ENCODE measurements around the gene HS3ST4. TPM values are rescaled to one million over a fixed set of nuclear protein-coding genes. Genes with fewer than 3 reads are reported as not detected.

HS3ST4 gene
- total and polyA plus RNA-seq, 2 of the 8 experiments (the other 6 are each of a cell fraction or from before 2014, with no cell fraction given) = 1.9 to 3.3 TPM

GRCh38 chr16:25643633-25644032, 48.1 kb upstream of the HS3ST4 start:
- no peak for DNase-seq (ENCODE audit: low read depth in 1 of 2, low spot score in 2 of 2)
- Histone ChIP-seq H3K36me3 (ENCODE audit: control insufficient read depth in 2 of 4, insufficient read depth in 4 of 4, low read length in 3 of 4) (no peaks in the 10 kb centered on the region), H2AK5ac (ENCODE audit: low read depth, low read length) (no peak overlapping the region), H3K23me2 (ENCODE audit: low read depth, low read length) (no peaks in the 10 kb centered on the region), H3K27ac (ENCODE audit: low read depth, low read length) (no peak overlapping the region), H3K4ac (replicated peaks; ENCODE audit: insufficient read length, low read depth, low read length) (no peak overlapping the region), H3K4me1 (replicated peaks in 1 of 4; ENCODE audit: control insufficient read depth in 3 of 4, insufficient read depth in 4 of 4, low read length in 3 of 4) (no peaks in the 10 kb centered on the region), H3K79me2 (ENCODE audit: control insufficient read depth in 1 of 2, insufficient read depth in 2 of 2, low read length in 2 of 2) (no peaks in the 10 kb centered on the region), H3K9ac (replicated peaks in 1 of 4; ENCODE audit: extremely low read depth in 1 of 4, low read depth in 3 of 4, low read length in 3 of 4) (no peak overlapping the region), H3K18ac (ENCODE audit: extremely low read depth, low read length) (no peak overlapping the region), H2BK20ac (ENCODE audit: low read length) (no peak overlapping the region), H4K20me1 (replicated peaks in 1 of 2; ENCODE audit: control insufficient read depth in 1 of 2, insufficient read depth in 2 of 2, low read length in 2 of 2) (no peaks in the 10 kb centered on the region), H4K5ac (ENCODE audit: insufficient read length, low read depth, low read length) (no peak overlapping the region), H3K56ac (replicated peaks; ENCODE audit: insufficient read length, low read depth, low read length) (no peak overlapping the region), H3K4me2 (ENCODE audit: insufficient read depth in 1 of 2, low read depth in 2 of 2, low read length in 2 of 2) (no peak overlapping the region), H4K91ac (replicated peaks; ENCODE audit: insufficient read length, low read length) (no peak overlapping the region), H4K8ac (ENCODE audit: extremely low read depth, insufficient read depth, low read length) (no peak overlapping the region), H2AFZ (ENCODE audit: low read length) (no peak overlapping the region), H2BK120ac (replicated peaks; ENCODE audit: low read depth, low read length) (no peak overlapping the region), H3K4me3 (ENCODE audit: extremely low read depth in 1 of 4, insufficient read depth in 2 of 4, low read depth in 3 of 4, low read length in 4 of 4) (no peak overlapping the region), H3K14ac (ENCODE audit: insufficient read length) (no peak overlapping the region), H3K9me3 (ENCODE audit: insufficient read depth in 2 of 2, low read depth in 1 of 2, low read length in 1 of 2) (peaks cover 0 to 3% of the 10 kb centered on the region in 2 experiments; a peak in 1 of 4 replicates), H3K79me1 (ENCODE audit: low read depth, low read length) (no peaks in the 10 kb centered on the region), H2BK15ac (ENCODE audit: low read length) (no peak overlapping the region), H2BK12ac (ENCODE audit: low read depth, low read length) (no peak overlapping the region), H3K23ac (ENCODE audit: insufficient read length) (no peak overlapping the region), H3K27me3 (replicated peaks in 1 of 4; ENCODE audit: control insufficient read depth in 3 of 4, extremely low read depth in 1 of 4, insufficient read depth in 3 of 4, low read length in 3 of 4) (no peaks in the 10 kb centered on the region), H2BK5ac (ENCODE audit: low read depth, low read length) (no peak overlapping the region)
- CTCF ChIA-PET (ENCODE audit: partially characterized antibody) = no interaction called here
- POLR2A ChIA-PET (ENCODE audit: partially characterized antibody) = no interaction called here
- TF ChIP-seq SIN3A (conservative IDR thresholded peaks at IDR 0.05 in 1 of 2, IDR thresholded peaks at IDR 0.05 in 1 of 2; ENCODE audit: low read depth in 1 of 2, low read length in 2 of 2) = no peak
- TF ChIP-seq SP4 (IDR thresholded peaks at IDR 0.05; ENCODE audit: low read length) = no peak
- TF ChIP-seq TEAD4 (IDR thresholded peaks at IDR 0.05; ENCODE audit: low read depth, low read length) = no peak
- TF ChIP-seq POLR2A (IDR thresholded peaks at IDR 0.05; ENCODE audit: control extremely low read depth in 1 of 2, low read depth in 2 of 2, low read length in 2 of 2) = no peak
- no peak for TF ChIP-seq ASH2L (IDR thresholded peaks at IDR 0.05; ENCODE audit: low read length)
- TF ChIP-seq TAF7 (optimal IDR thresholded peaks at IDR 0.05; ENCODE audit: borderline replicate concordance, low read depth, low read length) = no peak
- no peak for TF ChIP-seq RNF2 (IDR thresholded peaks at IDR 0.05; ENCODE audit: borderline replicate concordance, low read depth, low read length, missing control alignments, poor library complexity, severe bottlenecking)
- FAIRE-seq = no peak
- WGBS, 2 experiments (ENCODE audit: extremely low coverage in 1 of 2, insufficient coverage in 1 of 2, insufficient read length in 1 of 2, insufficient replicate concordance in 2 of 2, low coverage in 1 of 2, low lambda C conversion rate in 2 of 2, missing lambda C conversion rate in 1 of 2) = 94% methylated on average over 4 of the region's 4 CpGs; no CpG with 5 or more reads in 1 of the 2 experiments
